Lung (tissue), 12 donors: ENCODE measurements around the gene RAB11FIP3. TPM values are rescaled to one million over a fixed set of nuclear protein-coding genes. Genes with fewer than 3 reads are reported as not detected.

Experiments used
- ATAC-seq: fragments of 200-7000 bp; cut with Tn5 transposase; one replicate; pipeline ENCODE4 v1.9.1; 2020; ENCODE audit warnings: moderate number of reproducible peaks; ENCODE audit not compliant: insufficient read depth, low FRiP score
- DNase-seq, 3 donors: peaks; one replicate each; pipeline ENCODE4 v3.0.0-alpha.2; 2013 to 2017
- H3K27ac ChIP-seq, 2 donors: one replicate each; pipeline ENCODE4 v1.5.1; 2013; ENCODE audit warnings: mild to moderate bottlenecking in 2 of 2, moderate library complexity in 2 of 2, control low read depth in 1 of 2, inconsistent platforms in 1 of 2, low read depth in 1 of 2, low read length in 1 of 2
- H3K27me3 ChIP-seq, 3 donors: one replicate each; pipeline ENCODE4 v1.5.1; 2013; ENCODE audit warnings: low read length in 2 of 3; ENCODE audit not compliant: control insufficient read depth in 3 of 3, insufficient read depth in 3 of 3
- H3K36me3 ChIP-seq, 4 donors: one replicate each; pipeline ENCODE4 v1.5.1; 2013; ENCODE audit warnings: low read length in 4 of 4, mild to moderate bottlenecking in 1 of 4, moderate library complexity in 1 of 4; ENCODE audit not compliant: control insufficient read depth in 4 of 4, insufficient read depth in 4 of 4
- H3K4me1 ChIP-seq, 5 donors: one replicate each; pipeline ENCODE4 v1.5.1; 2013; ENCODE audit warnings: low read length in 5 of 5, mild to moderate bottlenecking in 2 of 5, moderate library complexity in 1 of 5; ENCODE audit not compliant: control insufficient read depth in 5 of 5, insufficient read depth in 5 of 5
- H3K4me3 ChIP-seq: one replicate; pipeline ENCODE4 v1.5.1; 2013; ENCODE audit warnings: mild to moderate bottlenecking, control low read depth, moderate library complexity
- H3K9ac ChIP-seq, 2 donors: one replicate each; pipeline ENCODE4 v1.5.1; 2013; ENCODE audit warnings: low read length in 2 of 2, control low read depth in 1 of 2; ENCODE audit not compliant: insufficient read depth in 1 of 2
- H3K9me3 ChIP-seq, 4 donors: one replicate each; pipeline ENCODE4 v1.5.1; 2013; ENCODE audit warnings: low read length in 3 of 4, mild to moderate bottlenecking in 1 of 4, moderate library complexity in 1 of 4; ENCODE audit not compliant: control insufficient read depth in 4 of 4, insufficient read depth in 3 of 4
- CTCF ChIP-seq: IDR thresholded peaks from 2 replicates; pipeline ENCODE4 v1.5.1; 2012; ENCODE audit warnings: mild to moderate bottlenecking; ENCODE audit errors: control extremely low read depth, extremely low read depth
- WGBS, 2 donors: extraction: QIAGEN DNeasy Blood & Tissue Kit; methylation state at CpG; one replicate each; pipeline ENCODE4 v1.1.7; 2013; 5-methylcytosine and 5-hydroxymethylcytosine counted together
- polyA plus RNA-seq, 2 donors: library from polyadenylated mRNA; stranded (reverse); fragments of 200-250 nt; gene quantifications; one replicate each; pipeline ENCODE4 v1.2.1, GENCODE V29; 2013
- total RNA-seq, 2 donors: library from RNA; depleted of rRNA in 1 of 2; stranded (reverse); fragments of >200 nt in 1 of 2; gene quantifications; one replicate each; pipeline ENCODE4 v1.2.1, GENCODE V29; 2014 to 2021
- donor health status: control.
- donor health status: control.
- donor health status: Bipolar disorder and iron deficiency.
- donor health status: healthy.
- donor health status: DM: yes; HTN: yes; CAD: no.

The RAB11FIP3 gene
- total and polyA plus RNA-seq, 4 donors, result 20.7 to 38.3 (median 21.5) TPM

GRCh38 chr16:531494-532125 is 106.2 kb downstream of the RAB11FIP3 start:
- Histone ChIP-seq H3K36me3 (peaks cover 0 to 17% (median 0%) of the 10 kb centered on the region in 4 donors), H3K4me1 (peaks cover 0 to 22% (median 11%) of the 10 kb centered on the region in 5 donors), H3K9ac (no peak overlapping the region), H3K4me3 (no peak overlapping the region), H3K27ac (no peak overlapping the region), H3K27me3 (no peaks in the 10 kb centered on the region), H3K9me3 (no peaks in the 10 kb centered on the region)
- 90 to 92% methylated on average over 16 of the region's 16 CpGs for WGBS, 2 donors
- no peak for TF ChIP-seq CTCF
- ATAC-seq (no peak), DNase-seq (no peak)

GRCh38 chr16:533391-534123 is 108.1 kb downstream of the RAB11FIP3 start:
- H3K27me3 ChIP-seq, result no peaks in the 10 kb centered on the region
- no peaks in the 10 kb centered on the region for H3K9me3 ChIP-seq
- H3K4me1 ChIP-seq, result peaks cover 0 to 21% (median 11%) of the 10 kb centered on the region in 5 donors
- WGBS, 2 donors, result 89 to 91% methylated on average over 30 of the region's 30 CpGs
- no peak for TF ChIP-seq CTCF
- H3K27ac ChIP-seq, result no peak overlapping the region
- ATAC-seq (no peak), DNase-seq (no peak)
- H3K4me3 ChIP-seq, result no peak overlapping the region
- H3K9ac ChIP-seq, result no peak overlapping the region
- peaks cover 0 to 31% (median 0%) of the 10 kb centered on the region in 4 donors for H3K36me3 ChIP-seq

- Histone ChIP-seq H3K9me3 (no peaks in the 10 kb centered on the region), H3K27ac (no peak overlapping the region), H3K9ac (no peak overlapping the region), H3K4me3 (no peak overlapping the region), H3K27me3 (no peaks in the 10 kb centered on the region), H3K4me1 (peaks cover 0 to 16% (median 5%) of the 10 kb centered on the region in 5 donors), H3K36me3 (peaks cover 0 to 32% (median 0%) of the 10 kb centered on the region in 4 donors)
- ATAC-seq (no peak), DNase-seq (no peak)
- 85 to 90% methylated on average over 21 of the region's 21 CpGs for WGBS, 2 donors
- TF ChIP-seq CTCF, result no peak
Observed at GRCh38 chr16:534135-534534, 108.7 kb downstream of the RAB11FIP3 start.
